ENCODE results near the gene FLAD1.

Gene FLAD1

GRCh38 chr1:155012026-155012546 lies 28.9 kb downstream of the FLAD1 start (continued):
- TF ChIP-seq ZBTB26 (tag by site-specific recombination; optimal IDR thresholded peaks at IDR 0.05) (peak; percentile 33), PATZ1 (tag by site-specific recombination; IDR thresholded peaks at IDR 0.05) (peak; percentile 90)

GRCh38 chr1:155012776-155013602 lies 29.8 kb downstream of the FLAD1 start:
- Histone ChIP-seq H3K9me3 (ENCODE audit: control insufficient read depth, insufficient read depth, low read depth, low read length) (no peaks in the 10 kb centered on the region), H3K4me1 (ENCODE audit: control insufficient read depth, insufficient read depth, low read length) (peaks cover 13% of the 10 kb centered on the region), H3K4me3 (ENCODE audit: low read depth, low read length) (no peak overlapping the region), H3K36me3 (ENCODE audit: control insufficient read depth in 2 of 2, insufficient read depth in 1 of 2, low read length in 2 of 2) (peaks cover 0 to 37% of the 10 kb centered on the region in 2 experiments; a peak in 1 of 3 replicates), H3K27ac (ENCODE audit: extremely low read depth, low read depth, low read length) (no peak overlapping the region)
- ChIA-PET POLR2A (interaction anchor here (1.0 to 1.6 kb wide), 5 partner anchors 9 to 154 kb away, joined by 3 to 8 read pairs (median 5); partner anchors contain the start of gene PYGO2), CTCF (interaction anchor here (0.6 to 1.4 kb wide), 8 partner anchors 12 to 86 kb away, joined by 3 to 8 read pairs (median 4); partner anchors contain the start of genes ADAM15, LENEP and PYGO2)
- TF ChIP-seq ZNF701 (tag by site-specific recombination; IDR thresholded peaks at IDR 0.05) (no peak), ZNF146 (tag by site-specific recombination; IDR thresholded peaks at IDR 0.05) (no peak), ZNF155 (tag by site-specific recombination; IDR thresholded peaks at IDR 0.05) (no peak)

- Histone ChIP-seq H3K9me3 (ENCODE audit: control insufficient read depth, insufficient read depth, low read depth, low read length) (no peaks in the 10 kb centered on the region), H3K27ac (ENCODE audit: extremely low read depth, low read depth, low read length) (no peak overlapping the region), H3K36me3 (ENCODE audit: control insufficient read depth in 2 of 2, insufficient read depth in 1 of 2, low read length in 2 of 2) (peaks cover 0 to 37% of the 10 kb centered on the region in 2 experiments; a peak in 1 of 3 replicates), H3K4me3 (ENCODE audit: low read depth, low read length) (no peak overlapping the region), H3K4me1 (ENCODE audit: control insufficient read depth, insufficient read depth, low read length) (peaks cover 13% of the 10 kb centered on the region)
- POLR2A ChIA-PET: no interaction called here
- TF ChIP-seq ZBTB17 (tag by site-specific recombination; IDR thresholded peaks at IDR 0.05) (no peak), ZNF513 (tag by site-specific recombination; IDR thresholded peaks at IDR 0.05) (0 out of 2 replicates have a peak, but pooled peaks have one; percentile 10)
- CTCF ChIA-PET: interaction anchor here (0.5 to 1.4 kb wide), 5 partner anchors 11 to 80 kb away, joined by 3 to 8 read pairs (median 3); partner anchors contain the start of gene ADAM15
Measured at GRCh38 chr1:155013632-155014031, 30.5 kb downstream of the FLAD1 start.

GRCh38 chr1:155014709-155015508 lies 31.8 kb downstream of the FLAD1 start:
- ChIA-PET CTCF (interaction anchor here (0.6 to 0.8 kb wide), 3 partner anchors 41 to 153 kb away, joined by 3 read pairs; no protein-coding TSS in a partner anchor), POLR2A (no interaction called here)
- no peaks in the 10 kb centered on the region for H3K9me3 ChIP-seq (ENCODE audit: control insufficient read depth, insufficient read depth, low read depth, low read length)
- no peak overlapping the region for H3K4me3 ChIP-seq (ENCODE audit: low read depth, low read length)
- H3K4me1 ChIP-seq (ENCODE audit: control insufficient read depth, insufficient read depth, low read length): peaks cover 13% of the 10 kb centered on the region
- H3K27ac ChIP-seq (ENCODE audit: extremely low read depth, low read depth, low read length): no peak overlapping the region
- peak; percentile 38 for TF ChIP-seq SCRT2 (tag by site-specific recombination; IDR thresholded peaks at IDR 0.05)
- no peak for TF ChIP-seq ZNF660 (tag by site-specific recombination; IDR thresholded peaks at IDR 0.05)
- peaks cover 0 to 37% of the 10 kb centered on the region in 2 experiments; a peak in 1 of 3 replicates for H3K36me3 ChIP-seq (ENCODE audit: control insufficient read depth in 2 of 2, insufficient read depth in 1 of 2, low read length in 2 of 2)

All from HEK293 (cell line).